Lower leg skin (tissue), 3 donors: ENCODE results near the gene MCM10.

Source experiments
- POLR2A ChIP-seq, 2 donors: fragments of 450-650 bp; IDR thresholded peaks; one replicate each; pipeline ENCODE4 v1.6.1; 2016 to 2017; ENCODE audit warnings: antibody characterized with exemption in 2 of 2, mild to moderate bottlenecking in 1 of 2, moderate library complexity in 1 of 2
- TF ChIP-seq, protein P1 (sequence below), 3 donors: fragments of 450-650 bp; IDR thresholded peaks; one replicate each; pipeline ENCODE4 v1.5.1; 2016; ENCODE audit warnings: antibody characterized with exemption in 3 of 3, mild to moderate bottlenecking in 3 of 3, moderate library complexity in 2 of 3

DNA sequence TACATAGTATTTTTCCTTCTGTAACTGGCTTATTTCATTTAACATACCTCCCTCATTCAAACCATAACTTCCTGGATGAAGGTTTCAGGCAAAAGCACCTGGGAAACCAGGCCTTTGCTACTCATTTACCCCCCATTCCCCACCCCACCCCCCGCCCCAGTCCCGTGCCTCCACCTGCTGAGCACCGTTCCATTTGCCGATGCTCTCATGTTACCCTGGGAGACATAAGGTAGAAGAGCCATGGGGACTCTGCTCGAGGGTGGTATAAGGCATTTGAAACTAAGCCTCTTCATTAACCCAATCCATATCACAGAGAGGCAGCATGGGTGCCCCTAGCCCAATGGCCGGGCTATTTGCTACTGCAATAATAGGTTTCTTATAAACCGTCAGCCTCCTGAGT, 22.2 kb upstream of the MCM10 start:
- TF ChIP-seq, protein P1, sequence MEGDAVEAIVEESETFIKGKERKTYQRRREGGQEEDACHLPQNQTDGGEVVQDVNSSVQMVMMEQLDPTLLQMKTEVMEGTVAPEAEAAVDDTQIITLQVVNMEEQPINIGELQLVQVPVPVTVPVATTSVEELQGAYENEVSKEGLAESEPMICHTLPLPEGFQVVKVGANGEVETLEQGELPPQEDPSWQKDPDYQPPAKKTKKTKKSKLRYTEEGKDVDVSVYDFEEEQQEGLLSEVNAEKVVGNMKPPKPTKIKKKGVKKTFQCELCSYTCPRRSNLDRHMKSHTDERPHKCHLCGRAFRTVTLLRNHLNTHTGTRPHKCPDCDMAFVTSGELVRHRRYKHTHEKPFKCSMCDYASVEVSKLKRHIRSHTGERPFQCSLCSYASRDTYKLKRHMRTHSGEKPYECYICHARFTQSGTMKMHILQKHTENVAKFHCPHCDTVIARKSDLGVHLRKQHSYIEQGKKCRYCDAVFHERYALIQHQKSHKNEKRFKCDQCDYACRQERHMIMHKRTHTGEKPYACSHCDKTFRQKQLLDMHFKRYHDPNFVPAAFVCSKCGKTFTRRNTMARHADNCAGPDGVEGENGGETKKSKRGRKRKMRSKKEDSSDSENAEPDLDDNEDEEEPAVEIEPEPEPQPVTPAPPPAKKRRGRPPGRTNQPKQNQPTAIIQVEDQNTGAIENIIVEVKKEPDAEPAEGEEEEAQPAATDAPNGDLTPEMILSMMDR (IDR thresholded peaks at IDR 0.05) = no peak
- no peak for TF ChIP-seq POLR2A (IDR thresholded peaks at IDR 0.05)
